SK-N-SH (cell line): ENCODE results near the gene PAWR.
A peak's percentile ranks its signal among the peaks of the same experiment; 100 is the strongest.

Experiments
- CHD2 ChIP-seq: fragments of 150-350 bp; IDR thresholded peaks from 2 replicates; pipeline ENCODE4 v1.6.1; 2018; ENCODE audit warnings: low read length; ENCODE audit not compliant: partially characterized antibody
- RAD21 ChIP-seq: IDR thresholded peaks from 2 replicates; pipeline ENCODE4 v1.6.1; 2012; ENCODE audit warnings: mild to moderate bottlenecking, low read length
- TAF1 ChIP-seq: IDR thresholded peaks from 2 replicates; pipeline ENCODE4 v1.6.1; 2012; ENCODE audit warnings: low read depth, mild to moderate bottlenecking, low read length, moderate library complexity, borderline replicate concordance
- TF ChIP-seq, protein P1 (sequence below): IDR thresholded peaks from 2 replicates; pipeline ENCODE4 v1.4.0; 2012; ENCODE audit warnings: low read depth, borderline replicate concordance
- TF ChIP-seq, protein P2 (sequence below): fragments of 200-600 bp; sonication (generic); IDR thresholded peaks from 2 replicates; pipeline ENCODE4 v1.6.1; 2017; ENCODE audit warnings: antibody characterized with exemption, mild to moderate bottlenecking, moderate library complexity

DNA sequence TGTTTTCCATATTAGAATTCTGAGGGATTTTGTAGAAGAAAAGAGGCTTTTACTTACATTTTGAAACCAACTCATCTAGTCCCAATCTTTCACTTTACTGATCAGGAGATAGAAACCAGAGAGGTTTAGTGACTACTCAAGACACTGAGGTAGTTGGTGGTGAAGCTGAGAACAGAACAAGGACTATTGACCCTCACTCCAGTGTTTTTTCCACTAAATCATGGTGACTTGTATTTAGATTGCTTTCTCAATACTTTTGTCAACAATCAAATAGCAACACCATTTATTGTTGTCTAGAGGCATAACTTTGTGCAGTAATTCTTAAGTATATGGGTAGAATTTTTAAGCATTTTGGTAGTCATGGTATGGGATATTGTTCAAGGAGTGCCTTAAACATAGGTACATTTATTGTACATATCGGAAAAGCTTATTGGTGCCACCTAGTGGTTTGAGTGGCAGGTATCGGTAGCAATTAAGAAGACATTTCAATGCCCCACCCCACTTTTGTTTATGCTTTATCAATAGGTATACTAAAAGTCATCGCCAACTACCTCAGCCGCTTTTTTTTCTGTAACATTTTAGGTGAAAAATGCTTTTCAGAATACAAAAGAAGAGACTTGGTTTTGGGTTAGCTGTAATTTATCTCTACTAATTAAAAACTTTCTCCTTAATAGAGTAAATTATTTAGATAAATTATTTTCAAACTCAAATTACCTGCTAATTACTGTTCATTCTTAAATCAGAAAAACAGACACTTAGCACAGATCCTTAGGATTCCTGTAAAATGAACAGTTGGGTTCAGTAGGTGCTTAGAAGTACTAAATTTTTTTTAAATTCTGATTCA is 47.3 kb upstream of the PAWR start:
- TF ChIP-seq RAD21 (peak; percentile 59), TAF1 (no peak), CHD2 (no peak)
- TF ChIP-seq, protein P1, sequence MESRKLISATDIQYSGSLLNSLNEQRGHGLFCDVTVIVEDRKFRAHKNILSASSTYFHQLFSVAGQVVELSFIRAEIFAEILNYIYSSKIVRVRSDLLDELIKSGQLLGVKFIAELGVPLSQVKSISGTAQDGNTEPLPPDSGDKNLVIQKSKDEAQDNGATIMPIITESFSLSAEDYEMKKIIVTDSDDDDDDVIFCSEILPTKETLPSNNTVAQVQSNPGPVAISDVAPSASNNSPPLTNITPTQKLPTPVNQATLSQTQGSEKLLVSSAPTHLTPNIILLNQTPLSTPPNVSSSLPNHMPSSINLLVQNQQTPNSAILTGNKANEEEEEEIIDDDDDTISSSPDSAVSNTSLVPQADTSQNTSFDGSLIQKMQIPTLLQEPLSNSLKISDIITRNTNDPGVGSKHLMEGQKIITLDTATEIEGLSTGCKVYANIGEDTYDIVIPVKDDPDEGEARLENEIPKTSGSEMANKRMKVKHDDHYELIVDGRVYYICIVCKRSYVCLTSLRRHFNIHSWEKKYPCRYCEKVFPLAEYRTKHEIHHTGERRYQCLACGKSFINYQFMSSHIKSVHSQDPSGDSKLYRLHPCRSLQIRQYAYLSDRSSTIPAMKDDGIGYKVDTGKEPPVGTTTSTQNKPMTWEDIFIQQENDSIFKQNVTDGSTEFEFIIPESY, result no peak
- TF ChIP-seq, protein P2, sequence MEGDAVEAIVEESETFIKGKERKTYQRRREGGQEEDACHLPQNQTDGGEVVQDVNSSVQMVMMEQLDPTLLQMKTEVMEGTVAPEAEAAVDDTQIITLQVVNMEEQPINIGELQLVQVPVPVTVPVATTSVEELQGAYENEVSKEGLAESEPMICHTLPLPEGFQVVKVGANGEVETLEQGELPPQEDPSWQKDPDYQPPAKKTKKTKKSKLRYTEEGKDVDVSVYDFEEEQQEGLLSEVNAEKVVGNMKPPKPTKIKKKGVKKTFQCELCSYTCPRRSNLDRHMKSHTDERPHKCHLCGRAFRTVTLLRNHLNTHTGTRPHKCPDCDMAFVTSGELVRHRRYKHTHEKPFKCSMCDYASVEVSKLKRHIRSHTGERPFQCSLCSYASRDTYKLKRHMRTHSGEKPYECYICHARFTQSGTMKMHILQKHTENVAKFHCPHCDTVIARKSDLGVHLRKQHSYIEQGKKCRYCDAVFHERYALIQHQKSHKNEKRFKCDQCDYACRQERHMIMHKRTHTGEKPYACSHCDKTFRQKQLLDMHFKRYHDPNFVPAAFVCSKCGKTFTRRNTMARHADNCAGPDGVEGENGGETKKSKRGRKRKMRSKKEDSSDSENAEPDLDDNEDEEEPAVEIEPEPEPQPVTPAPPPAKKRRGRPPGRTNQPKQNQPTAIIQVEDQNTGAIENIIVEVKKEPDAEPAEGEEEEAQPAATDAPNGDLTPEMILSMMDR, result peak; percentile 73
